Kidney (tissue), 14 donors: ENCODE data around the gene BDH1. TPM values are rescaled to one million over a fixed set of nuclear protein-coding genes. Genes with fewer than 3 reads are reported as not detected.

Experiments used
- DNase-seq, 5 donors: peaks; one replicate each; pipeline ENCODE4 v3.0.0-alpha.2; 2013 to 2020
- FAIRE-seq: peaks from 2 replicates; lab custom pipeline; 2012; peaks lifted over from hg19 to GRCh38; lab: Jason Lieb, UNC
- H3K27ac ChIP-seq, 2 donors: one replicate each; pipeline ENCODE4 v1.7.0; 2013; ENCODE audit warnings: low read depth in 2 of 2, low read length in 2 of 2, inconsistent platforms in 1 of 2
- H3K27me3 ChIP-seq: one replicate; pipeline ENCODE4 v1.7.1; 2013; ENCODE audit warnings: low read length, inconsistent platforms; ENCODE audit not compliant: control insufficient read depth, insufficient read depth
- H3K36me3 ChIP-seq, 3 donors: one replicate each; pipeline versions ENCODE4 v1.7.0 to v1.7.1; 2013; ENCODE audit warnings: low read length in 3 of 3, control low read depth in 1 of 3, inconsistent platforms in 1 of 3; ENCODE audit not compliant: insufficient read depth in 3 of 3, control insufficient read depth in 2 of 3
- H3K4me1 ChIP-seq, 3 donors: one replicate each; pipeline versions ENCODE4 v1.7.0 to v1.7.1; 2013; ENCODE audit warnings: low read length in 3 of 3, inconsistent platforms in 1 of 3, low read depth in 1 of 3; ENCODE audit not compliant: control insufficient read depth in 2 of 3, insufficient read depth in 2 of 3
- H3K4me3 ChIP-seq, 3 donors: one replicate each; pipeline versions ENCODE4 v1.7.0 to v1.8.1; 2013; ENCODE audit warnings: low read length in 3 of 3, control low read depth in 1 of 3, inconsistent platforms in 1 of 3
- H3K9ac ChIP-seq, 3 donors: one replicate each; pipeline versions ENCODE4 v1.7.0 to v1.7.1; 2013; ENCODE audit warnings: low read length in 3 of 3, control low read depth in 1 of 3, inconsistent platforms in 1 of 3
- H3K9me3 ChIP-seq, 3 donors: one replicate each; pipeline versions ENCODE4 v1.7.0 to v1.7.1; 2013; ENCODE audit warnings: low read length in 3 of 3, control low read depth in 1 of 3, inconsistent platforms in 1 of 3; ENCODE audit not compliant: control insufficient read depth in 2 of 3, insufficient read depth in 1 of 3
- intact Hi-C: fragments of 100-400 bp; cut with DNase I; formaldehyde crosslinking; loops from one replicate; pipeline ENCODE4 v1.11.1; 2022
- polyA plus RNA-seq: library from polyadenylated mRNA; stranded (reverse); fragments of 350-450 nt; fragmentation: Illumina TruSeq; extraction: RNeasy Lipid Tissue Mini Kit (QIAGEN cat#74804); gene quantifications from one replicate; pipeline ENCODE4 v1.2.3, GENCODE V29; 2014; ENCODE audit warnings: low read depth, low replicate concordance; ENCODE audit not compliant: insufficient read depth
- total RNA-seq: library from RNA; stranded (reverse); fragmentation: NEBNext Ultra II Directional; extraction: Animal tissue kit (Norgen Biotek cat#: 25700); gene quantifications from one replicate; pipeline ENCODE4 v1.2.1, GENCODE V29; 2021
- TF ChIP-seq, protein P1 (sequence below): IDR thresholded peaks from 3 replicates; pipeline ENCODE4 v1.5.1; 2012; ENCODE audit warnings: mild to moderate bottlenecking, moderate library complexity, borderline replicate concordance; ENCODE audit not compliant: insufficient read depth; ENCODE audit errors: extremely low read depth
- donor health status: control.
- donor health status: control.
- donor health status: control.
- donor health status: control.
- donor health status: control.
- donor health status: DM: yes; HTN: yes; CAD: no.
- donor health status: Normal renal cell carcinoma (clear cell type).

The BDH1 gene
- total and polyA plus RNA-seq, 2 donors from 2014 or later = 21.2 to 49.6 TPM

GRCh38 chr3:197546307-197547085 lies 9.3 kb downstream of the BDH1 start:
- no peak for FAIRE-seq
- Histone ChIP-seq H3K9me3 (no peaks in the 10 kb centered on the region), H3K4me1 (peaks cover 0 to 4% (median 0%) of the 10 kb centered on the region in 3 donors), H3K36me3 (peaks cover 0 to 13% (median 7%) of the 10 kb centered on the region in 3 donors), H3K9ac (no peak overlapping the region), H3K4me3 (no peak overlapping the region), H3K27ac (no peak overlapping the region), H3K27me3 (no peaks in the 10 kb centered on the region)
- DNase-seq = peak in 1 of 5 donors; percentile 61
- intact Hi-C loops = no loop called here
- TF ChIP-seq, protein P1, sequence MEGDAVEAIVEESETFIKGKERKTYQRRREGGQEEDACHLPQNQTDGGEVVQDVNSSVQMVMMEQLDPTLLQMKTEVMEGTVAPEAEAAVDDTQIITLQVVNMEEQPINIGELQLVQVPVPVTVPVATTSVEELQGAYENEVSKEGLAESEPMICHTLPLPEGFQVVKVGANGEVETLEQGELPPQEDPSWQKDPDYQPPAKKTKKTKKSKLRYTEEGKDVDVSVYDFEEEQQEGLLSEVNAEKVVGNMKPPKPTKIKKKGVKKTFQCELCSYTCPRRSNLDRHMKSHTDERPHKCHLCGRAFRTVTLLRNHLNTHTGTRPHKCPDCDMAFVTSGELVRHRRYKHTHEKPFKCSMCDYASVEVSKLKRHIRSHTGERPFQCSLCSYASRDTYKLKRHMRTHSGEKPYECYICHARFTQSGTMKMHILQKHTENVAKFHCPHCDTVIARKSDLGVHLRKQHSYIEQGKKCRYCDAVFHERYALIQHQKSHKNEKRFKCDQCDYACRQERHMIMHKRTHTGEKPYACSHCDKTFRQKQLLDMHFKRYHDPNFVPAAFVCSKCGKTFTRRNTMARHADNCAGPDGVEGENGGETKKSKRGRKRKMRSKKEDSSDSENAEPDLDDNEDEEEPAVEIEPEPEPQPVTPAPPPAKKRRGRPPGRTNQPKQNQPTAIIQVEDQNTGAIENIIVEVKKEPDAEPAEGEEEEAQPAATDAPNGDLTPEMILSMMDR = no peak

DNA sequence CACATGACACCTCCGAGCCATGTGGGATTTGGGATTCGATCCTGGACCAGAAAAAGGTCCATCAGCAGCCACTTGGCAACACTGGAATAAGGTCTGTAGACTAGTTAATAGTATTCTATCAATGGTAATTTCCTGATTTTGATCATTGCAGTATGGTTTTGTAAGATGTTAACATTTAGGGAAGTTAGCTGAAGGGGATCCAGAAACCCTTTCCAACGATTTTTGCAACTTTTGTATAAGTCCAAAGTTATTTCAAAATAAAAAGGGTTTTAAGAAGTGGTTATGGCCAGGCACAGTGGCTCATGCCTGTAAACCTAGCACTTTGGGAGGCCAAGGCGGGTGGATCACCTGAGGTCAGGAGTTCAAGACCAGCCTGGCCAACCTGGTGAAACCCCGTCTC lies 10.2 kb downstream of the BDH1 start:
- no peak for FAIRE-seq
- intact Hi-C loops = no loop called here
- DNase-seq = no peak
- H3K36me3 ChIP-seq = peaks cover 0 to 13% (median 7%) of the 10 kb centered on the region in 3 donors
- H3K27me3 ChIP-seq = no peaks in the 10 kb centered on the region
- H3K9ac ChIP-seq = no peak overlapping the region
- H3K4me1 ChIP-seq = peaks cover 0 to 4% (median 0%) of the 10 kb centered on the region in 3 donors
- no peaks in the 10 kb centered on the region for H3K9me3 ChIP-seq
- H3K27ac ChIP-seq = no peak overlapping the region
- TF ChIP-seq, protein P1 = no peak
- no peak overlapping the region for H3K4me3 ChIP-seq

- H3K27me3 ChIP-seq = no peaks in the 10 kb centered on the region
- H3K9me3 ChIP-seq = no peaks in the 10 kb centered on the region
- peaks cover 0 to 13% (median 7%) of the 10 kb centered on the region in 3 donors for H3K36me3 ChIP-seq
- intact Hi-C loops = no loop called here
- peaks cover 0 to 4% (median 0%) of the 10 kb centered on the region in 3 donors for H3K4me1 ChIP-seq
- DNase-seq = no peak
- no peak overlapping the region for H3K4me3 ChIP-seq
- TF ChIP-seq, protein P1 = no peak
- no peak overlapping the region for H3K9ac ChIP-seq
- FAIRE-seq = no peak
- no peak overlapping the region for H3K27ac ChIP-seq
These were observed 10.7 kb downstream of the BDH1 start for GRCh38 chr3:197545101-197545500.
